HepG2 (cell line): Measurements from ENCODE around the gene SYNJ2. TPM values are rescaled to one million over a fixed set of nuclear protein-coding genes. Genes with fewer than 3 reads are reported as not detected.

ENCODE experiments used
- ARID2 ChIP-seq: sonication (generic); formaldehyde crosslinking; IDR thresholded peaks from 2 replicates; pipeline ENCODE4 v1.8.1; 2022; ENCODE audit warnings: mild to moderate bottlenecking, missing genetic modification reagents, borderline replicate concordance
- ARNT ChIP-seq: fragments of 450-650 bp; IDR thresholded peaks from 2 replicates; pipeline ENCODE4 v1.6.1; 2017
- BCL6 ChIP-seq: IDR thresholded peaks from 2 replicates; pipeline ENCODE4 v1.6.1; 2016; ENCODE audit warnings: missing genetic modification reagents, missing compliant biosample characterization
- BORCS8-MEF2B ChIP-seq: sonication (generic); formaldehyde crosslinking; IDR thresholded peaks from 2 replicates; pipeline ENCODE4 v1.8.0; 2022; ENCODE audit warnings: mild to moderate bottlenecking, missing genetic modification reagents
- CCAR2 ChIP-seq: fragments of 200-400 bp; formaldehyde crosslinking; optimal IDR thresholded peaks from 2 replicates; pipeline ENCODE3; 2018; ENCODE audit warnings: low read depth, mild to moderate bottlenecking, low read length, moderate library complexity
- CENPX ChIP-seq: sonication (generic); formaldehyde crosslinking; IDR thresholded peaks from 2 replicates; pipeline ENCODE4 v1.9.0; 2021; ENCODE audit warnings: mild to moderate bottlenecking, missing genetic modification reagents, moderate library complexity
- EEA1 ChIP-seq: sonication (generic); formaldehyde crosslinking; IDR thresholded peaks from 2 replicates; pipeline ENCODE4 v1.5.1; 2020; ENCODE audit warnings: mild to moderate bottlenecking, missing genetic modification reagents, borderline replicate concordance
- FOXO1 ChIP-seq: sonication (generic); formaldehyde crosslinking; IDR thresholded peaks from 2 replicates; pipeline ENCODE4 v1.4.0; 2020; ENCODE audit warnings: missing genetic modification reagents
- HNRNPL ChIP-seq: fragments of 200-400 bp; formaldehyde crosslinking; IDR thresholded peaks from 2 replicates; pipeline ENCODE4 v1.6.1; 2017; ENCODE audit warnings: mild to moderate bottlenecking, low read depth, low read length
- HOXA5 ChIP-seq: sonication (generic); formaldehyde crosslinking; IDR thresholded peaks from 2 replicates; pipeline ENCODE4 v1.4.0; 2020; ENCODE audit warnings: missing genetic modification reagents
- KLF15 ChIP-seq: sonication (generic); formaldehyde crosslinking; IDR thresholded peaks from 2 replicates; pipeline ENCODE4 v1.8.1; 2023; ENCODE audit warnings: borderline replicate concordance, mild to moderate bottlenecking, inconsistent platforms, missing genetic modification reagents, mixed read lengths
- MAF1 ChIP-seq: sonication (generic); formaldehyde crosslinking; IDR thresholded peaks from 2 replicates; pipeline ENCODE4 v1.5.0; 2020; ENCODE audit warnings: missing genetic modification reagents, borderline replicate concordance
- NCOA1 ChIP-seq: sonication (generic); formaldehyde crosslinking; IDR thresholded peaks from 2 replicates; pipeline ENCODE4 v1.9.0; 2021; ENCODE audit warnings: missing genetic modification reagents
- SALL1 ChIP-seq: sonication (generic); formaldehyde crosslinking; IDR thresholded peaks from 2 replicates; pipeline ENCODE4 v1.8.0; 2022; ENCODE audit warnings: mild to moderate bottlenecking, missing genetic modification reagents
- SAP130 ChIP-seq: IDR thresholded peaks from 2 replicates; pipeline ENCODE4 v1.6.1; 2016; ENCODE audit warnings: low read depth
- SOX6 ChIP-seq, 2 experiments: fragments of 450-650 bp in 1 of 2; sonication (generic) in 1 of 2; formaldehyde crosslinking in 1 of 2; IDR thresholded peaks; 2 replicates each; pipeline versions ENCODE4 v1.4.0 to v1.6.1; 2017 to 2020; ENCODE audit warnings: antibody characterized with exemption in 1 of 2, mild to moderate bottlenecking in 1 of 2, missing genetic modification reagents in 1 of 2
- SP140L ChIP-seq: sonication (generic); formaldehyde crosslinking; IDR thresholded peaks from 2 replicates; pipeline ENCODE4 v1.4.0; 2020; ENCODE audit warnings: missing genetic modification reagents, borderline replicate concordance
- SRSF9 ChIP-seq: fragments of 200-400 bp; formaldehyde crosslinking; IDR thresholded peaks from 2 replicates; pipeline ENCODE4 v1.6.1; 2018; ENCODE audit warnings: borderline replicate concordance, mild to moderate bottlenecking, low read depth, low read length; ENCODE audit not compliant: insufficient read depth, poor library complexity, severe bottlenecking
- TCF7 ChIP-seq: sonication (generic); IDR thresholded peaks from 2 replicates; pipeline ENCODE4 v1.6.1; 2016; ENCODE audit warnings: antibody characterized with exemption, low read depth
- THAP7 ChIP-seq: sonication (generic); formaldehyde crosslinking; IDR thresholded peaks from 2 replicates; pipeline ENCODE4 v1.8.1; 2023; ENCODE audit warnings: mild to moderate bottlenecking, missing genetic modification reagents
- WIZ ChIP-seq: sonication (generic); formaldehyde crosslinking; IDR thresholded peaks from 2 replicates; pipeline ENCODE4 v1.5.1; 2020; ENCODE audit warnings: mild to moderate bottlenecking, missing genetic modification reagents
- ZBTB39 ChIP-seq: sonication (generic); formaldehyde crosslinking; IDR thresholded peaks from 2 replicates; pipeline ENCODE4 v1.5.0; 2020; ENCODE audit warnings: missing genetic modification reagents
- ZNF205 ChIP-seq: IDR thresholded peaks from 2 replicates; pipeline ENCODE4 v1.6.1; 2018; ENCODE audit warnings: missing biosample characterization, missing genetic modification reagents
- ZNF264 ChIP-seq: sonication (generic); formaldehyde crosslinking; IDR thresholded peaks from 2 replicates; pipeline ENCODE4 v1.4.0; 2020; ENCODE audit warnings: missing genetic modification reagents
- ZNF292 ChIP-seq: sonication (generic); formaldehyde crosslinking; IDR thresholded peaks from 2 replicates; pipeline ENCODE4 v1.8.1; 2022; ENCODE audit warnings: mild to moderate bottlenecking, low read depth, missing genetic modification reagents, borderline replicate concordance
- ZNF367 ChIP-seq: sonication (generic); formaldehyde crosslinking; IDR thresholded peaks from 2 replicates; pipeline ENCODE4 v1.4.0; 2020; ENCODE audit warnings: missing genetic modification reagents, borderline replicate concordance
- ZNF713 ChIP-seq: sonication (generic); formaldehyde crosslinking; IDR thresholded peaks from 2 replicates; pipeline ENCODE4 v1.4.0; 2020; ENCODE audit warnings: mild to moderate bottlenecking, missing genetic modification reagents
- ZNF768 ChIP-seq: sonication (generic); formaldehyde crosslinking; IDR thresholded peaks from 2 replicates; pipeline ENCODE4 v1.4.0; 2020; ENCODE audit warnings: missing genetic modification reagents
- ZNF782 ChIP-seq: sonication (generic); formaldehyde crosslinking; IDR thresholded peaks from 2 replicates; pipeline ENCODE4 v1.4.0; 2020; ENCODE audit warnings: missing genetic modification reagents, mild to moderate bottlenecking, borderline replicate concordance
- ZSCAN21 ChIP-seq: sonication (generic); formaldehyde crosslinking; IDR thresholded peaks from 2 replicates; pipeline ENCODE4 v1.8.0; 2022; ENCODE audit warnings: mild to moderate bottlenecking, missing genetic modification reagents, moderate library complexity, borderline replicate concordance
- polyA plus RNA-seq, 8 experiments: library from polyadenylated mRNA; depleted of rRNA in 3 of 8; stranded (reverse) in 7 of 8; unstranded in 1 of 8; fragments of >200 nt; fragmentation: Illumina TruSeq in 4 of 8; extraction: Trizol in 4 of 8; gene quantifications; 2 replicates each; pipeline versions ENCODE4 v1.2.1 to v1.2.3, GENCODE V29; 2011 to 2016; ENCODE audit warnings: low read depth in 4 of 8, missing spikeins in 1 of 8, mixed read lengths in 1 of 8; ENCODE audit not compliant: insufficient read depth in 1 of 8
- total RNA-seq, 5 experiments: library from RNA; depleted of rRNA; stranded (reverse); fragments of >200 nt; fragmentation: Illumina TruSeq; extraction: Trizol; gene quantifications; 2 replicates each; pipeline ENCODE4 v1.2.3, GENCODE V29; 2016; ENCODE audit warnings: low read depth in 1 of 5

The SYNJ2 gene
- total and polyA plus RNA-seq, 2 of the 13 experiments (the other 11 are each of a cell fraction or from before 2014, with no cell fraction given) = 39.1 to 57.6 TPM

GRCh38 chr6:158040051-158040803 lies 58.6 kb downstream of the SYNJ2 start (continued):
- TF ChIP-seq SOX6 (IDR thresholded peaks at IDR 0.05) (no peak), SOX6 (CRISPR knock-in tag; IDR thresholded peaks at IDR 0.05) (peak; percentile 95), WIZ (CRISPR knock-in tag) (no peak), BORCS8-MEF2B (CRISPR knock-in tag) (no peak; the same call in 1 of the 2 replicates), NCOA1 (CRISPR knock-in tag) (peak; percentile 84), HOXA5 (0 out of 2 replicates have a peak, but pooled peaks have one; percentile 59), KLF15 (no peak; the same call in 1 of the 2 replicates), FOXO1 (peak; percentile 87), SP140L (peak; percentile 93; the same call in 1 of the 2 replicates), MAF1 (CRISPR knock-in tag) (peak; percentile 50; the same call in 1 of the 2 replicates), SAP130 (CRISPR knock-in tag) (peak; percentile 93), HNRNPL (no peak), ZNF264 (peak; percentile 82; the same call in 1 of the 2 replicates), TCF7 (peak; percentile 68), ARID2 (CRISPR knock-in tag) (no peak), BCL6 (CRISPR knock-in tag) (peak; percentile 92), ZBTB39 (no peak), ZNF367 (CRISPR knock-in tag) (no peak), ZNF713 (CRISPR knock-in tag) (no peak), CENPX (CRISPR knock-in tag) (no peak), ZNF782 (CRISPR knock-in tag) (no peak), ARNT (peak; percentile 89; the same call in 1 of the 2 replicates), SALL1 (CRISPR knock-in tag) (peak; percentile 81), THAP7 (CRISPR knock-in tag) (no peak), CCAR2 (no peak), SRSF9 (no peak), ZNF205 (peak; percentile 49; the same call in 1 of the 2 replicates), EEA1 (CRISPR knock-in tag) (no peak), ZNF292 (CRISPR knock-in tag) (peak; percentile 89; the same call in 1 of the 2 replicates), ZNF768 (CRISPR knock-in tag) (no peak), ZSCAN21 (CRISPR knock-in tag) (no peak)
